Erythroblast (primary cell): ENCODE measurements around the gene MYO16.
A peak's percentile ranks its signal among the peaks of the same experiment; 100 is the strongest.

ENCODE experiments used
- DNase-seq, 2 experiments: peaks; one replicate each; lab custom pipeline; 2025; lab: John Stamatoyannopoulos, UW
- GATA1 ChIP-seq: IDR thresholded peaks from 2 replicates; pipeline ENCODE4 v1.6.1; 2011; ENCODE audit warnings: low read depth, mild to moderate bottlenecking, control low read depth, low read length, moderate library complexity
- POLR2A ChIP-seq: IDR thresholded peaks from 2 replicates; pipeline ENCODE4 v1.6.1; 2011; ENCODE audit warnings: mild to moderate bottlenecking, low read length

MYO16 gene

GRCh38 chr13:108680011-108680410 lies 50.6 kb downstream of the MYO16 start:
- TF ChIP-seq GATA1 (no peak), POLR2A (no peak)
- no peak for DNase-seq

GRCh38 chr13:108681986-108682575 lies 52.7 kb downstream of the MYO16 start:
- no peak for DNase-seq
- TF ChIP-seq POLR2A (no peak), GATA1 (no peak)

DNA sequence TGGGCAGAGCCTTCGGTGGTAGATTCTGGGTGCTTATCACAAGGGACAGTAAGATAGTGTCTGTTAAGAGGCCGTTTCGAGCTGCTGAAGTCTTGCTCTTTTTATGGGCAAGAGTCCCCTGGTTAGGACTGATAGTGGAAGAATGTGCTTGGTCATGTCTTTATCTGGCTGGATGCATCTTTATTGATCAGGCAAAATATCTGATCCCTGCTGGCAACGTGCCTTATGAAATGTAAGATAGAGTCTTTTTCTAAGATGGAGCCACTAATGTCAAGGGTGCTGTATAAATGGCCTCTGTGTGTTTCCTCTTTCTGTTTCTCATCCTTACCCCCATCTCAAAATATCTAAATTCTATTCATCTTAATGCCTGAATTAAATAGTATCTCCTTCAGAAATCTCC lies 53.3 kb downstream of the MYO16 start:
- DNase-seq, result peak; percentile 5 to 51

GRCh38 chr13:108686027-108686426 lies 56.6 kb downstream of the MYO16 start:
- DNase-seq, result no peak
- no peak for TF ChIP-seq GATA1
- TF ChIP-seq POLR2A, result no peak

More for the DNA sequence above, 53.3 kb downstream of the MYO16 start:
- TF ChIP-seq GATA1 (no peak), POLR2A (no peak)

GRCh38 chr13:108690726-108691125 lies 61.3 kb downstream of the MYO16 start:
- no peak for DNase-seq

DNA sequence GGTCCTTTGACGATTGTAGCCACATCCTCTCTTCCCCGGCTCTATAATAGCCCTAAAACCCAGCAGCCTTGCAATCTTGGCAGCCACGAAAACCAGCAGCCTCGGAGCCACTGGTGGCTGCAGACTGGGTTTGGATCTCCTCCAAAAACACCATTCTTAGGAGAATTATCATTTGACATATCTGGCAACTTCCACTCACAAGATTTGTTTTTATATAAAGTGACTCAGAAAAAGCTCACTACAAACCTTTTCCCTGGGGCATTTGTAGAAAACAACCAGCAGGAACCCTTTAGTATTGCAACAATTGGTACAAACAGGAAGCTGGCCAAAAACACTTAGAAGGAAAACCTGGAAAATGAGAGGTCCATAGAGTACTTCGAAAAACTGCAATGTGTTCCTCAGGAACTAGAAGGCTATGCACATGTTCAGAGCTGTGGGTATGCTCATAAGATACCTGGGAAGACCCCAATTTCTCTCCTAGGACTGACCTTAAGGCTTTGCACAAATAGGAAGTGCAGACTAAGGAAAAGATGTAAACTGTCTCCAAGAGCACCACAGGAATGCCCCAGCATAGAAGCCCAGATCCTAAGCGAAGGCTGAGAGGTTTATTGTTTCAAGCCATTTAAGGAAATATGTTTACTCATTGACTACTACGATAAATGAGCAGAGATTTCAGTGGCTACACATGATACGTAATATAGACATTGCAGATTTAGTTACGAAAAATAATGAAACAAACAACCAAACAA lies 71.2 kb downstream of the MYO16 start:
- TF ChIP-seq POLR2A, result no peak
- no peak for TF ChIP-seq GATA1
- DNase-seq, result no peak

More at GRCh38 chr13:108690726-108691125, 61.3 kb downstream of the MYO16 start:
- no peak for TF ChIP-seq POLR2A
- no peak for TF ChIP-seq GATA1

GRCh38 chr13:108702171-108702570 lies 72.8 kb downstream of the MYO16 start:
- no peak for TF ChIP-seq GATA1
- no peak for TF ChIP-seq POLR2A
- DNase-seq, result no peak

DNA sequence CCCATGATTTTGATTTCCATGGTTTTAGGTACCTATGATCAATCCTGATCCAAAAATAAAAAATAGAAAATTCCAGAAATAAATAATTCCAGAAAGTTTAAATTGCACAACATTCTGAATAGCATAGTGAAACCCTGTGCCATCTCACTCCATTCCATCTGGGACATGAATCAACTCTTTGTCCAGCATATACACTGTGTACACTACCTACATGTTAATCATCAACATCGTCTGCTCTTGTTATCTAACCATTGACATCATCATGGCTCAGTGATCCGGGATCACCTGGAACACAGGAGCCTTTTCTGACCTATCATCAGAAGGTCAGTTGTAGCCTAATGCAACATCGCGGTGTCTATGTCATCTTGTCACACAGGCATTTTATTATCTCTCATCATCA lies 75.6 kb downstream of the MYO16 start:
- no peak for TF ChIP-seq POLR2A
- no peak for TF ChIP-seq GATA1
- no peak for DNase-seq

GRCh38 chr13:108707584-108707983 lies 78.2 kb downstream of the MYO16 start:
- no peak for TF ChIP-seq POLR2A
- no peak for TF ChIP-seq GATA1
- DNase-seq, result no peak

DNA sequence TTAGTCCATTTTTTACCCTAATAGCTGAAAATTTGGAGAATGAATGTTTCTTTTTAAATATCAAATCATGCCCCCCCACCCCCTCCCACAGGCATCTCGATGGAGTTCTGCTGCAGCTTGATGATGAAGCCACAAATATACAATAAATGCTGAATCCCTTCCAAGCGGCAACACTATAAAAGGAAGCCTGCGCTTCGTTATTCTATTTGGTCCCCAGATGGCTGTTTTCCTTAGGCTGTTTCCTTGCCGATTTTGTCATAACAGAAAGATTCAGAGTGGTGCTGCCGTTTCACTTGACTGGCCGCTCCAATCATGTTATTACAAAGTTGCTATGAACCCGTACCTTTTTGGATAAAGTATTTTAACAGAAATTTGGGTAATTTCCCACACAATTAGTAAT lies 79.5 kb downstream of the MYO16 start:
- TF ChIP-seq POLR2A (no peak), GATA1 (no peak)
- DNase-seq, result no peak

DNA sequence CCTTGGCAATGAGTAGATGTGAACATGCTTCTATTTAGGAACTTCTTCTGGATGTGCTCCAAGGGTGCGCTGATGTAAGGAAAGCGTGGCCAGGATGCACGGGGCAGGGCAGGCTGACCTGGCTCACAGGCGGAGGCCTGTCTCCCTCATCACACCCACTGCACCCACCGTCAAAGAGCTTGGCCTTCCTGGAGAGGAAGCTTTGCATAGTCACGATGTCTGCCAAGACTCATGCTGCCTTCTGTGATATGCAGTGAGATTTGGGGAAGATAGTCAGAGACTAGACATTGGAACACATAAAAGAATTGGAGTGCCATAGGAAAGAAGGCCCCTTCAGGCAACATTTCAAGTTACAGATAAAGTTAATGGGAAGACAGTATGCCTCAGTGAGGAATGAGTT lies 82.0 kb downstream of the MYO16 start:
- DNase-seq, result no peak
- TF ChIP-seq GATA1, result no peak
- no peak for TF ChIP-seq POLR2A

GRCh38 chr13:108725471-108725870 lies 96.1 kb downstream of the MYO16 start:
- no peak for TF ChIP-seq GATA1
- no peak for DNase-seq

- TF ChIP-seq GATA1 (no peak), POLR2A (no peak)
- no peak for DNase-seq
These were observed 99.0 kb downstream of the MYO16 start for GRCh38 chr13:108728370-108728769.

DNA sequence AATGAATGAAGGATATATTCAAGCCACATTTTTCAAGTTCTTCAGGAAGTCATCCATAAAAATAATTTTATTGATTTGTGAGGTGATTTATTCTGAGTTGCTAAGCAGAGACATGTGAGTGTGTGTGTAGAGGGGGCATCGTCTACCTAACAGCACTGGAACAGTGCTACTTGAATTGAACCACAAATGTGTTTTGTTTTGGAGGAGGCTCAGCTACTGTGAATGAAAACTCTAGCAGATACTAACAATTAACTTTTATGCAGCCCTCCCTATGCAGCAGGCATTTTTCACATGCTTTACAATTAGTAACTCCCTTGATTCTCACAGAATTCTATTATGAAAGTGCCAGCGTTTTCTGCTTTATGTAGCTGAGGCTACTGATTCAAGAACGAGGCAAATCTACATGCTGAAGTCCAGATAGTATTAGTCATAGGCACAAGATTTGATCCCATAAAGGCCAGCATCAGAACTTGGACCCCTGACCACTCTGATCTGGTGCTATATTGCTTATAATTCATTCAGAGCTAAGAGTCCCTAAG lies 103.7 kb downstream of the MYO16 start:
- DNase-seq, result no peak
- no peak for TF ChIP-seq POLR2A
- TF ChIP-seq GATA1, result no peak
